Measurements from ENCODE around the gene TMEM121. TPM values are rescaled to one million over a fixed set of nuclear protein-coding genes. Genes with fewer than 3 reads are reported as not detected.
"Not testable (repeated sequence)": the region's sequence is repeated elsewhere in the genome, so short reads cannot be mapped to it uniquely, and the experiment has no call there.

The TMEM121 gene
- total and polyA plus RNA-seq, 11 donors = 1.0 to 4.4 (median 1.9) TPM

DNA sequence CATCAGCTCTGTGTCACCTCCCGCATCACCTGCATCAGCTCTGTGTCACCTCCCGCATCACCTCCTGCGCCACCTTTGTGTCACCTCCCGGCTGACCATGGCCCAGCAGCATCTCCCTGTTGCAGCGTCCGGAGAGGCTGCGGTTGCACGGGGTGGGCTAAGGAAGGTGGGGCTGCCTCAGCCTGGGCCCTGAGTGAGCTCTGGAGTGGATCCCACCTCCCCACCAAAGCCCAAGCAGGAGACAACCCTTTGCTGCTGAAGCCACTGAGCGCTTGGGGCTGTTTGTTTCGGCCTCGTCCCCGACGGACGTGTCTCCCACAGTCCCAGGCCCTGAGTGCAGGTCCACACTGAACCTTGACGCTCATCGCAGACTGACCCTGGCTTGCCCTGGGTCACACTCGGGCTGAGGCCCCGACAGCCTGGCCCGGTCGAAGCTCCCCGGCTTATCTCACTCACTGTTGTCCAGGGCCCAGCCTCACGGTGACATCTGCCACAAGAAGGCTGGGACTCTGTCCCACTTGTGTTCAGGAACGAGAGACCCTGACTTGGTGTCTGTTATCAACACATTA lies 12.2 kb downstream of the TMEM121 start:
- ATAC-seq = peak in 1 of 4 donors; percentile 7
- Histone ChIP-seq H3K36me3 (no peaks in the 10 kb centered on the region), H3K4me1 (peaks cover 0 to 5% (median 0%) of the 10 kb centered on the region in 12 donors), H3K4me3 (no peak overlapping the region), H3K27me3 (peaks cover 0 to 26% (median 11%) of the 10 kb centered on the region in 9 donors), H3K9me3 (peaks cover 0 to 15% (median 6%) of the 10 kb centered on the region in 12 donors), H3K27ac (no peak overlapping the region)
- intact Hi-C loops (cut with DNase I) = loop anchor here in 1 of 10 donors (10.0 kb wide), 1 partner anchor 354 kb away; the partner anchor contains the start of gene NUDT14
- TF ChIP-seq, protein P1, sequence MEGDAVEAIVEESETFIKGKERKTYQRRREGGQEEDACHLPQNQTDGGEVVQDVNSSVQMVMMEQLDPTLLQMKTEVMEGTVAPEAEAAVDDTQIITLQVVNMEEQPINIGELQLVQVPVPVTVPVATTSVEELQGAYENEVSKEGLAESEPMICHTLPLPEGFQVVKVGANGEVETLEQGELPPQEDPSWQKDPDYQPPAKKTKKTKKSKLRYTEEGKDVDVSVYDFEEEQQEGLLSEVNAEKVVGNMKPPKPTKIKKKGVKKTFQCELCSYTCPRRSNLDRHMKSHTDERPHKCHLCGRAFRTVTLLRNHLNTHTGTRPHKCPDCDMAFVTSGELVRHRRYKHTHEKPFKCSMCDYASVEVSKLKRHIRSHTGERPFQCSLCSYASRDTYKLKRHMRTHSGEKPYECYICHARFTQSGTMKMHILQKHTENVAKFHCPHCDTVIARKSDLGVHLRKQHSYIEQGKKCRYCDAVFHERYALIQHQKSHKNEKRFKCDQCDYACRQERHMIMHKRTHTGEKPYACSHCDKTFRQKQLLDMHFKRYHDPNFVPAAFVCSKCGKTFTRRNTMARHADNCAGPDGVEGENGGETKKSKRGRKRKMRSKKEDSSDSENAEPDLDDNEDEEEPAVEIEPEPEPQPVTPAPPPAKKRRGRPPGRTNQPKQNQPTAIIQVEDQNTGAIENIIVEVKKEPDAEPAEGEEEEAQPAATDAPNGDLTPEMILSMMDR (IDR thresholded peaks at IDR 0.05) = no peak
- TF ChIP-seq POLR2A (IDR thresholded peaks at IDR 0.05) = no peak
- 75 to 89% (median 81%) methylated on average over 16 to 23 of the region's 23 CpGs for WGBS, 4 donors
- no peak for DNase-seq

DNA sequence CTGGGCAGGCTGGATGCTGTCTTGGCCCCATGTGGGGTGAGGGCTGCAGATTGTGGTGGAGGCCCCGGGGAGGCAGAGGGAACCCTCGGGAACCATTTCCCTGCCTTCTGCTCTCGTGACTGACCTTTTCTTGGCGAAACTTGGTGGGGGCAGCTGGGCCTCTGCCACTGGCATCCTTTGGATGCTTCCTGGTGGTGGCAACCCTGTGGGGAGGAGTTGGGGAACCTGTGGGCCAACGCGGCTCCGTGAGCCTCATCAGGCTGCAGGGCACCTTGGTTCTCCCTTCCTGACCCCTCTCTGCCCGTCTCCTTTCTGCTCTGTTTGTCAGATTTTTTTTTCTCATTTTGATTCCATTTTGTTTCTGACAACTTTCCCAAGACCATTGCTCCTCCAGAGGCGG lies 14.4 kb downstream of the TMEM121 start:
- ATAC-seq = no peak
- Histone ChIP-seq H3K27me3 (peaks cover 0 to 26% (median 11%) of the 10 kb centered on the region in 9 donors), H3K36me3 (no peaks in the 10 kb centered on the region), H3K27ac (no peak overlapping the region), H3K4me3 (no peak overlapping the region), H3K9me3 (peaks cover 0 to 21% (median 10%) of the 10 kb centered on the region in 12 donors), H3K4me1 (peaks cover 0 to 5% (median 0%) of the 10 kb centered on the region in 12 donors)
- TF ChIP-seq, protein P1 (IDR thresholded peaks at IDR 0.05) = no peak
- TF ChIP-seq POLR2A (IDR thresholded peaks at IDR 0.05) = no peak
- intact Hi-C loops (cut with DNase I) = loop anchor here in 1 of 10 donors (5.0 kb wide), 1 partner anchor 461 kb away; no protein-coding TSS in a partner anchor
- 77 to 87% (median 83%) methylated on average over 7 to 9 of the region's 9 CpGs for WGBS, 4 donors
- no peak for DNase-seq

DNA sequence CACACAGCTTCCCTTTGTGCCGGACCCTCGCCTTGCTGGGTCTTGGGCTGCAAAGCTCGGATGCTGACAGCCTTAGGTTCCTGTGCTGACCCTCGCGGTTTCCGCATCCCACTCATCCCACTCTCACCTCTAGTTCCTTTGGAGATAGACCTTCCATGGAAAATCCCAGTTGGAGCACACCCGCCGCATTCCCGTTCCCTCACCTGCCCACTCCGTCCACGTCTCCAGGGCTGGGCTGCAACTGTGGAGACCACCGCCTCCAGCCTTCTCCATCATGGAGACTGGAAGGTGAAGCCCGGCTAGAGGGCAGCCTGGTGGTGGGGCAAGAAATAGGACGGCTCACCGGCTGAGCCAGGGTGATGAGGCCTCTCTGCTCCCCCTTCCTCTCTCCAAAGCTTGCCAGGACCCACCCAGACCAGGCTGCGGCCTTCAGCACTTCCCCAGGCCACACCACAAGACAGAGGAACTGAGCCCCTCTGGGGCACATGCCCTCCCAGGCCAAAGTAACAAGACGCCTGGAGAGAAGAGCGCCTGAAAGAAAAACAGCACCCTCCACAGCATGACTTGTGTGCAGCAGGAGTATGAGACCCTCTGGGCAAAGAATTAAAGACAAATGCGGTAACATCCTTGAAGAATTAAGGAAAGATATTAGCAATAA lies 15.0 kb downstream of the TMEM121 start:
- intact Hi-C loops (cut with DNase I) = loop anchor here in 1 of 10 donors (5.0 kb wide), 1 partner anchor 461 kb away; no protein-coding TSS in a partner anchor
- H3K9me3 ChIP-seq = peaks cover 0 to 21% (median 10%) of the 10 kb centered on the region in 12 donors
- no peak for TF ChIP-seq POLR2A (IDR thresholded peaks at IDR 0.05)
- TF ChIP-seq, protein P1 (IDR thresholded peaks at IDR 0.05) = no peak
- no peaks in the 10 kb centered on the region for H3K36me3 ChIP-seq
- no peak overlapping the region for H3K27ac ChIP-seq
- peaks cover 0 to 5% (median 0%) of the 10 kb centered on the region in 12 donors for H3K4me1 ChIP-seq
- no peak overlapping the region for H3K4me3 ChIP-seq
- peaks cover 0 to 22% (median 11%) of the 10 kb centered on the region in 9 donors for H3K27me3 ChIP-seq
- no peak for ATAC-seq
- no peak for DNase-seq
- WGBS, 4 donors = 83 to 88% (median 85%) methylated on average over 19 of the region's 19 CpGs

DNA sequence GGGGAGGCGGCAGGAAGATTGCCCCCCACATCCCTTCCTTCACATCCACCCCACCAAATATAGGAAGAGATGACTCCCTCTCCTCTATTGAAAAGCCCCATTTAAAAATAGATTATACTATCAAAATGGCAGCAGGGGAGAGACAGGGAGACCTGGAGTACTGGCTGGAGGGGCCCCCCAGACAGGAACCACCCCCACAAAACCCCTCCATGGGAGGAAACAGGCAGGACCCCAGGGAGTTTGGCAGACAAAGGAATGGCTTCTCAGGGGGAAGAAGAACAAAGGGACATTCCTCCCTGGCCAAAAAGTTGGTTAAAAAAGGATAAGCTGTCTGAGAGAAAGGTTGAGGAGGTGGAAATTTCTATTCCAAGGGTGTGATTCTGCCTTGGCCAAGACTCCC lies 19.3 kb downstream of the TMEM121 start:
- DNase-seq; H3K36me3 ChIP-seq; H3K27me3 ChIP-seq; intact Hi-C loops (cut with DNase I); ATAC-seq; H3K4me1 ChIP-seq; H3K4me3 ChIP-seq: not testable (repeated sequence)
- Histone ChIP-seq H3K9me3 (peaks cover 0 to 21% (median 10%) of the 10 kb centered on the region in 12 donors), H3K27ac (peak overlapping the region in 1 of 12 donors; percentile 5)
- 40 to 58% (median 52%) methylated on average over 1 of the region's 1 CpG for whole genome bisulfite sequencing, 4 donors

DNA sequence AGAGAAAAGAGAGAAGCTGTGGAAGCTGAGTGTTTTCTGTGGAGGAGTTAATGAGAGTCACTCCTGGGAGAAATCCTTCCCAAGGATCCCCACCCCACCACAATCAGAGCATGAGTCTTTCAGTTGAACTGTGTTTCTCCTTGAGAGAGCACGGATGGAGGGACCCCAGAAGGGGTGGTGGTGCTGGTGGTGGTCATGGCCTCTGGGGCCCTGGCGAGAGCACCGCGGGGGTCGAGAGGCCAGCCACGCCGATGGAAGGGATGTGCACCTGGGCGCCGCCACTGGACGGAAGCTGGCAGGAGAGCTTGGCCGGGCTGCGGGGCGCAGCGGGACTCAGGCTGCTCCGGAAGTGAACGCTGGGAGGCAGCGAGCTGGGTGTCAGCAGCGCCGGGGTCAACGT lies 20.0 kb downstream of the TMEM121 start:
- H3K27ac ChIP-seq; DNase-seq; H3K27me3 ChIP-seq; H3K4me1 ChIP-seq; H3K4me3 ChIP-seq; H3K36me3 ChIP-seq; intact Hi-C loops (cut with DNase I): not testable (repeated sequence)
- peak in 1 of 4 donors; percentile 30 for ATAC-seq
- peaks cover 0 to 21% (median 10%) of the 10 kb centered on the region in 12 donors for H3K9me3 ChIP-seq
- 93 to 96% (median 95%) methylated on average over 3 to 11 of the region's 20 CpGs; no CpG with 5 or more reads in 1 of the 4 donors for WGBS, 4 donors

DNA sequence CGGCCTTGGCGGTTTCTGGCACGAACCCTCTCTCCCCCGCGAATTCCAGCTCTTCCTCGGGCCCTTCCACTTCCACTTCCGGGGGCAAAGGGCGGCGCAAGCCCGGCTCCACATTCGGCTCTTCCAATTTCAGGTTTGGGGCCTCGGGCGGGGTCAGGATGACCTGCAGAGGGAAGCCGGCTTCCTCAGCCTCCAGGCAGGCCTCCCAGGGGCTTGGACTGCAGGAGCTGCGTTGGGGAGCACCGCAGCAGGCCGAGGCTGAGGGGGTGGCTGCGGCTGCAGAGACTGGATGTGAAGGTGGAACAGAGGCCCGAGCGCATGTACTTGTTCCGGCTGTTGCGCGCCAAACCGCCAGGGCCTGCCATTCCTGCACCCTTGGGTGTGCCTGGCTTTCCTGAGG lies 20.7 kb downstream of the TMEM121 start:
- H3K36me3 ChIP-seq; ATAC-seq; H3K27me3 ChIP-seq; intact Hi-C loops (cut with DNase I); DNase-seq; H3K27ac ChIP-seq; H3K4me1 ChIP-seq; H3K4me3 ChIP-seq: not testable (repeated sequence)
- H3K9me3 ChIP-seq = peaks cover 0 to 21% (median 10%) of the 10 kb centered on the region in 12 donors
- WGBS, 4 donors = 93 to 100% (median 96%) methylated on average over 3 to 19 of the region's 24 CpGs; no CpG with 5 or more reads in 1 of the 4 donors

Data from heart left ventricle (tissue), 16 donors.